ENCODE results near the gene ARMH1.

ARMH1 gene

DNA sequence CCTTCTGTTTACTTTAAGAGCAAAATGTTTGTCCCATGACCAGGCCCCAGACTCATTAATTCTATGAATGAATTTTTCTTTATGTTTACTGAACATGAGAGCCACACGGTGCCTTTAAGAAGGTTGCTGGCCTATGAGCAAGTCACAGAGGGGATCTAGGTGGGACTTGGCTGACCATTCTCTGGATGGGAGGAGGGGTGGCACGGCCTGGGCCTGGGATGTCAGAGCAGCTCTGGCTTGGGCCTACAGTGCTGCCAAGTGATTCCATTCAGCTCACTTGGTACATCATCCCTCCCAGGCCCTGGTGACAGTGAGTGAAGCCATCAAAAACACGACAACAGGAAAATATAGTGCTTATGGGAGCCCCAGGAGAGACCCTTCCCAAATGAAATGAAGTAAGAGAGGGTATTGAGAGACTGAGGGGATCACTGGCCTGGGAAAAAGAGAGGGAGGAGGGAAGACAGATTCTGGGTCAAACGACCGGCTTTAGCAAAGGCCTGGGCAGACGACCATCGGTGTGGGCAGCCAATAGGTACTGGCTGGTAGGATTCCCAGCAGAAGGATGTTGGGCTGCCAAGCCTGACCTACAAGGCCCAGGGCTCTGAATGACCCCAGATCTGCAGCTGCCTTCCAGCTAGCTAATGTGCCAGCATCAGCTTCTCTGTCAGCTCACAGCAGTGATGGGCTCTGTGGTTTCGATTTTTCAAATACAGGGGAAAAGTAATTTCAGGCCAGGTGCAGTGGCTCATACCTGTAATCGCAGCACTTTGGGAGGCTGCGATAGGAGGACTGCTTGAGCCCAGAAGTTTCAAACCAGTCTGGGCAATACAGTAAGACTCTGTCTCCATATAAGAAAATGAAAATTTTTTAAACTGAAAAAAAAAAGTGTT, 3.5 kb upstream of the ARMH1 start:
- Histone ChIP-seq H3K27me3 (replicated peaks) (no peaks in the 10 kb centered on the region), H3K4me3 (ENCODE audit: low read depth, low read length) (no peak overlapping the region), H3K36me3 (replicated peaks) (no peaks in the 10 kb centered on the region), H3K27ac (no peak overlapping the region)
- DNase-seq, result no peak
- TF ChIP-seq, protein P1, sequence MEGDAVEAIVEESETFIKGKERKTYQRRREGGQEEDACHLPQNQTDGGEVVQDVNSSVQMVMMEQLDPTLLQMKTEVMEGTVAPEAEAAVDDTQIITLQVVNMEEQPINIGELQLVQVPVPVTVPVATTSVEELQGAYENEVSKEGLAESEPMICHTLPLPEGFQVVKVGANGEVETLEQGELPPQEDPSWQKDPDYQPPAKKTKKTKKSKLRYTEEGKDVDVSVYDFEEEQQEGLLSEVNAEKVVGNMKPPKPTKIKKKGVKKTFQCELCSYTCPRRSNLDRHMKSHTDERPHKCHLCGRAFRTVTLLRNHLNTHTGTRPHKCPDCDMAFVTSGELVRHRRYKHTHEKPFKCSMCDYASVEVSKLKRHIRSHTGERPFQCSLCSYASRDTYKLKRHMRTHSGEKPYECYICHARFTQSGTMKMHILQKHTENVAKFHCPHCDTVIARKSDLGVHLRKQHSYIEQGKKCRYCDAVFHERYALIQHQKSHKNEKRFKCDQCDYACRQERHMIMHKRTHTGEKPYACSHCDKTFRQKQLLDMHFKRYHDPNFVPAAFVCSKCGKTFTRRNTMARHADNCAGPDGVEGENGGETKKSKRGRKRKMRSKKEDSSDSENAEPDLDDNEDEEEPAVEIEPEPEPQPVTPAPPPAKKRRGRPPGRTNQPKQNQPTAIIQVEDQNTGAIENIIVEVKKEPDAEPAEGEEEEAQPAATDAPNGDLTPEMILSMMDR (IDR thresholded peaks at IDR 0.05; ENCODE audit: low read depth, low read length, missing control alignments), result no peak
- in situ Hi-C loops (cut with HindIII; ENCODE audit: low pct_ligation_motif_present, low sequenced_read_pairs), result no loop called here

DNA sequence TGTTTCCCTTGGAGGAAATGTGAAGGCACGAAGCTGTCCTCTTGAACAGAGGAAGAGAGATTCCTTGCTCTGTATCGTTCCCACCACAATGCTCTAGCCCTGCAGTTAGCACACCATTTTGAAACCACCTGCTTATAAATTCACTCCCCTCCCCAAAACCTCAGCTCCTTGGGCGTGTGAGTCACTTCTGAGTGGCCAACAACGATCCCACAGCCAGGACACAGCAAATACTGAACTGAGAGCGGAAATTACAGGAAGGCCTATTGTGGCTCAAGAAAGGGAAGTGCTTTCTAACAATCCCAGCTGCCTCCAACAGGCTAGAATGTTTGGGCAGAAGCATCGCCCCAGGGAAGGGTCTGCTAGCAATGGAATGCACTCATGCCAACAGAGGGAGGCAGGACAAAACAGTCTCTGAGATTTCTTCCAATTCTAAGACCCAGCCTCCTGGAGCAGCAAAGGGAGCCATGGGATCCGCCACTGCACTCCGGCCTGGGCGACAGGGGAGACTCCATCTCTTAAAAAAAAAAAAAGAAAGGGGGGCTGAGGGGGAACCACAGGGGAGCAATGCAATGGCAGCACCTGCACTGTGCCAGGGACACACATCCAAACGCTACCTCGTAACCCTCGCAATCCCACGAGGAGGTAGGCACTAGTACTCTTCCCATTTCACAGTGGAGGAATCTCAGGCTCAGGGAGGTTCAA, 2.1 kb upstream of the ARMH1 start:
- in situ Hi-C loops (cut with HindIII; ENCODE audit: low pct_ligation_motif_present, low sequenced_read_pairs), result no loop called here
- Histone ChIP-seq H3K36me3 (replicated peaks) (no peaks in the 10 kb centered on the region), H3K4me3 (ENCODE audit: low read depth, low read length) (no peak overlapping the region), H3K27me3 (replicated peaks) (no peaks in the 10 kb centered on the region), H3K27ac (no peak overlapping the region)
- DNase-seq, result peak; percentile 22
- TF ChIP-seq, protein P1 (IDR thresholded peaks at IDR 0.05; ENCODE audit: low read depth, low read length, missing control alignments), result no peak

DNA sequence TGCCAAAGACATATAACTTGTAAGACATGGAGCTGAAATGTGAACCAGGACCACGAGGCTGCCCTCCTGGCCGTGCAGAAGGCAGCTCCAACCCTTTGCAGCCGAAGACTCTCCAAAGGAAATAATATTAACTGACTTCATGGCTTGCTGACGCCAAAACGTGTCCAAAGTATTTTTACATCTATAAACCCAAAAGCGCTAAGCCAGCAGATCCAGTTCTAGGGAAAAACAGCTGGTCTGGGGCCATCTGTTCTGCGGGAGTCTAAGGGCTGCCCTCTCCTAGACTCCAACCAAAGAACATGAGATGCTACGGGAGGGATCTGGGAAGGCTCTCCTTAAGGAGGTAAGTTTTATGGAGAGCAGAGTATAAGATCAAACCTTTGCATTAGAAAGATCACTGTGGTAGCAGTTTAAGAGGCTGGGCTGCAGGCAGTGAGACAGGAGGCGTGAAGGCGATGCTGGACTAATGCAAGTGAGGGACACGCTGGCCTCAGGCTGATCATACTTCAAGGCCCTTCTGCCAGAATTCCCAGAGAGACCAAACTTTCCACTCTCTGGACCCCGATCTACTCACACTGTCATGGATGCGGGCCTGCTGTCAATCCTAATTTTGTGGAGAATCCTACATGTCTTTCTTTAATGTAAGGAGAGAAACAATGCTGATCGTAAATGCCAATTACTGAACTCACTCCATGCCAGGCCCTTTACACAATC, 1.4 kb upstream of the ARMH1 start:
- peak overlapping the region; percentile 82 for H3K4me3 ChIP-seq (ENCODE audit: low read depth, low read length)
- H3K27me3 ChIP-seq (replicated peaks), result no peaks in the 10 kb centered on the region
- no peak overlapping the region for H3K27ac ChIP-seq
- in situ Hi-C loops (cut with HindIII; ENCODE audit: low pct_ligation_motif_present, low sequenced_read_pairs), result no loop called here
- no peaks in the 10 kb centered on the region for H3K36me3 ChIP-seq (replicated peaks)
- no peak for DNase-seq
- TF ChIP-seq, protein P1 (IDR thresholded peaks at IDR 0.05; ENCODE audit: low read depth, low read length, missing control alignments), result no peak

DNA sequence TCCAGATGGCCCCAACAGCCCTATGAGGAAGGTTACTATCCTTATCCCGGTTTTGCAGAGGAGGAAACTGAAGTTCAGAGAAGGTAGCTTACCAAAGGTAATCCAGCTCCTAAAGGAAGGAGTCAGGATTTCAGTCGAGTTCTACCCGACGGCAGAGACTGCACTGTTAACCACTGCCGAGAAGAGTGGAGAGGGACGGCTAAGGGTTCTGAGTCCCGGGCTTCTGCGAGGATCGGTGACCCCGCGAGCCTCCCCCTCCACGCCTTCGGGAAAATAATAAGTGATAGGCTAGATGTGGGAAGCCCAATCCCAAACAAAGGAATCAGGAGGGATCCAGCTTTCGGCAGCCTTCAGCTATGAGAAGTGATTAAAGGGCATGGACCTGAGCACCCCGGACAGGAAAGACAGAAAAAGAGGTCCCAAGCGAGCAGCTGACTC, 820 bp upstream of the ARMH1 start:
- in situ Hi-C loops (cut with HindIII; ENCODE audit: low pct_ligation_motif_present, low sequenced_read_pairs), result no loop called here
- no peak for DNase-seq
- Histone ChIP-seq H3K27ac (peak overlapping the region; percentile 92), H3K36me3 (replicated peaks) (no peaks in the 10 kb centered on the region), H3K4me3 (ENCODE audit: low read depth, low read length) (peak overlapping the region; percentile 82), H3K27me3 (replicated peaks) (no peaks in the 10 kb centered on the region)
- TF ChIP-seq, protein P1 (IDR thresholded peaks at IDR 0.05; ENCODE audit: low read depth, low read length, missing control alignments), result no peak

DNA sequence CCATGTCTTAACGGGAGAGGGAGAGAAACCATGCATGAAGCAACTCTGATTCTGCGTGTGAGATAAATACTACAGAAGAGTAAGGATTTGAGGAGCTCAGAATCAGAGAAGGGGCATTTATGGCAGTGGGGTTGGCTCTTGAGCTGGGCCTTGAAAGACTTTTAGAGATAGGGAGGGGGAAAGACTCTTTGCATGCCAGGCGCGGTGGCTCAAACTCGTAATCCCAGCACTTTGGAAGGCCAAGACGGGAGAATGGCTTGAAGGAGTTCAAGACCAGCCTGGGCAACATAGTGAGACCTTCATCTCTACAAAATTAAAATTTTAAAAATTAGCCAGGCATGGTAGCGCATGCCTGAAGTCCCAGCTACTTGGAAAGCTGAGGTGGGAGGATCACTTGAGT, 672 bp downstream of the ARMH1 start:
- H3K36me3 ChIP-seq (replicated peaks), result no peaks in the 10 kb centered on the region
- H3K4me3 ChIP-seq (ENCODE audit: low read depth, low read length), result peak overlapping the region; percentile 82
- TF ChIP-seq, protein P1 (IDR thresholded peaks at IDR 0.05; ENCODE audit: low read depth, low read length, missing control alignments), result no peak
- no peak for DNase-seq
- H3K27ac ChIP-seq, result no peak overlapping the region
- in situ Hi-C loops (cut with HindIII; ENCODE audit: low pct_ligation_motif_present, low sequenced_read_pairs), result no loop called here
- H3K27me3 ChIP-seq (replicated peaks), result no peaks in the 10 kb centered on the region

Measured in brain microvascular endothelial cell (primary cell).